NCI-H345 treated with DMSO at 0.1 percent for 48 hours (cell line): ENCODE data around the gene SLC25A2.
"Not testable (repeated sequence)": the region's sequence is repeated elsewhere in the genome, so short reads cannot be mapped to it uniquely, and the experiment has no call there.

Experiments used
- DNase-seq: peaks from one replicate; lab custom pipeline; 2025; ENCODE audit not compliant: unreplicated experiment; lab: John Stamatoyannopoulos, UW

SLC25A2 gene

GRCh38 chr5:141303756-141304155 is at the start of gene SLC25A2:
Gene SLC25A2 (minus strand): TSS chr5:141304049. CDS start chr5:141303865, 184 bp downstream.
- DNase-seq: no peak

- DNase-seq: no peak
Observed at GRCh38 chr5:141351591-141351990, 47.7 kb upstream of the SLC25A2 start.

GRCh38 chr5:141349917-141350619 is 46.2 kb upstream of the SLC25A2 start, which contains the start of gene PCDHGB1:
Gene PCDHGB1 (plus strand): TSS chr5:141350099. CDS start chr5:141350261, 162 bp downstream.
- DNase-seq: peak; percentile 76

DNA sequence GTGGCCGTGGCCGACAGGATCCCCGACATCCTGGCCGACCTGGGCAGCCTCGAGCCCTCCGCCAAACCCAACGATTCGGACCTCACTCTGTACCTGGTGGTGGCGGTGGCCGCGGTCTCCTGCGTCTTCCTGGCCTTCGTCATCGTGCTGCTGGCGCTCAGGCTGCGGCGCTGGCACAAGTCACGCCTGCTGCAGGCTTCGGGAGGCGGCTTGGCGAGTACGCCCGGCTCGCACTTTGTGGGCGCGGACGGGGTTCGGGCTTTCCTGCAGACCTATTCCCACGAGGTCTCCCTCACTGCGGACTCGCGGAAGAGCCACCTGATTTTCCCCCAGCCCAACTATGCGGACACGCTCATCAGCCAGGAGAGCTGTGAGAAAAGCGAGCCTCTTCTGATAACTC is 42.2 kb upstream of the SLC25A2 start:
- not testable (repeated sequence) for DNase-seq

DNA sequence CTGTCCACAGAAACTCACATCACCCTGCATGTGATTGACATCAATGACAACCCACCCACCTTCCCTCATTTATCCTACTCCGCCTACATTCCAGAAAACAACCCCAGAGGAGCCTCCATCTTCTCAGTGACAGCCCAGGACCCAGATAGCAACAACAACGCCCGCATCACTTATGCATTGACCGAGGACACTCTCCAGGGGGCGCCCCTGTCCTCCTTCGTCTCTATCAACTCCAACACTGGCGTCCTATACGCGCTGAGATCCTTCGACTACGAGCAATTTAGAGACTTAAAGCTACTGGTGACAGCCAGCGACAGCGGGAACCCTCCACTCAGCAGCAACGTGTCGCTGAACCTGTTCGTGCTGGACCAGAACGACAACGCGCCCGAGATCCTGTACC is 41.5 kb upstream of the SLC25A2 start:
- no peak for DNase-seq

- no peak for DNase-seq
Observed at GRCh38 chr5:141343953-141344463, 40.2 kb upstream of the SLC25A2 start.

- no peak for DNase-seq
Observed at GRCh38 chr5:141343242-141343952, 39.5 kb upstream of the SLC25A2 start, which contains the start of gene PCDHGA3. Gene PCDHGA3 (plus strand): TSS chr5:141343829. CDS start chr5:141344034, 205 bp downstream.

DNA sequence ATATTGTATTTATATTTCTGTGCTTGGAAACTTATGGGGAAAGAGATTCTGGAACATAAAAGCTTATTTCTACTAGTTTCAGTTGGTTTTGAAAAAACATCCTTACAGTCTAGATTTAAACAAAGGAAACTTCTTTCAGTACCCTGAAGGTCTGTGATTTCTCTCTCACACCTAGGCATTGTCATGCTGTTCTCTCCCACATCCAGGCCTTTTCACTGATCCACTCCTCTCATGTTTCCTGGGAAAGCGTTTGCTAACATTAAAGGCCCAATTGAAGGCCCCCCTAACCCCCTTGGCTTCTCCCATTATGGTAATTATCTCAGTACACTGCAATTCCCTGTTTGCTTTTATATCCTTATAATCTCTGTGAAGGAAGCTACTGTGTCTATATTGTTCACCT is 38.9 kb upstream of the SLC25A2 start:
- DNase-seq: no peak

DNA sequence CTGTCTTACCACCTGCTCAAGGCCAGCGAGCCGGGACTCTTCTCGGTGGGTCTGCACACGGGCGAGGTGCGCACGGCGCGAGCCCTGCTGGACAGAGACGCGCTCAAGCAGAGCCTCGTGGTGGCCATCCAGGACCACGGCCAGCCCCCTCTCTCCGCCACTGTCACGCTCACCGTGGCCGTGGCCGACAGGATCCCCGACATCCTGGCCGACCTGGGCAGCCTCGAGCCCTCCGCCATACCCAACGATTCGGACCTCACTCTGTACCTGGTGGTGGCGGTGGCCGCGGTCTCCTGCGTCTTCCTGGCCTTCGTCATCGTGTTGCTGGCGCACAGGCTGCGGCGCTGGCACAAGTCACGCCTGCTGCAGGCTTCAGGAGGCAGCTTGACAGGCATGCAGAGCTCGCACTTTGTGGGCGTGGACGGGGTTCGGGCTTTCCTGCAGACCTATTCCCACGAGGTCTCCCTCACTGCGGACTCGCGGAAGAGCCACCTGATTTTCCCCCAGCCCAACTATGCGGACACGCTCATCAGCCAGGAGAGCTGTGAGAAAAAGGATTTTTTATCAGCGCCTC is 37.0 kb upstream of the SLC25A2 start:
- not testable (repeated sequence) for DNase-seq

GRCh38 chr5:141338538-141339306 is 34.9 kb upstream of the SLC25A2 start, which contains the start of gene PCDHGA2:
Gene PCDHGA2 (plus strand): TSS chr5:141338760.
- DNase-seq: no peak

- DNase-seq: not testable (repeated sequence)
Observed at GRCh38 chr5:141332571-141332970, 28.7 kb upstream of the SLC25A2 start.

DNA sequence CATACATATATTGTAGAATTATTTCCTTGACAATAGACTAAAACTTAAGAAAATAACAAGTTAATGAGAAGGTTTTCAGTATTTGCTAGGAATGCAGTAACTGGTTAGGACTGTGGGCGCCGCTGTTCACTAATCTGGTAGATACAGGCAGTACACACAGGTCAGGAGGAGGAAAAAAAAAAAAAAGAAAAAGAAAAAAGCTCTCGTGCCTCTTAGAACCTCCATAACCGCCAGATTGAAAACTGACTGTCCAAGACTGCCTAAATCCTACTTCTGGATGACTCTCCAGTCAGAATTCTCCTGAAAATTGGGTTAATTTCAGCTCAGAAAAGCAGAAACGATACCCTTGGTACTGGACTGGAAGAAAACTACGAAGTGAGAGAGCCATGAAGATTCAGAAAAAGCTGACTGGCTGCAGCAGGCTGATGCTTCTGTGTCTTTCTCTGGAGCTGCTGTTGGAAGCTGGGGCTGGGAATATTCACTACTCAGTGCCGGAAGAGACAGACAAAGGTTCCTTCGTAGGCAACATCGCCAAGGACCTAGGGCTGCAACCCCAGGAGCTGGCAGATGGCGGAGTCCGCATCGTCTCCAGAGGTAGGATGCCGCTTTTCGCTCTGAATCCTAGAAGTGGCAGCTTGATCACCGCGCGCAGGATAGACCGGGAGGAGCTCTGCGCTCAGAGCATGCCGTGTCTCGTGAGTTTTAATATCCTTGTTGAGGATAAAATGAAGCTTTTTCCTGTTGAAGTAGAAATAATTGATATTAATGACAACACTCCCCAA is 26.6 kb upstream of the SLC25A2 start, which contains the start of gene PCDHGA1:
Gene PCDHGA1, plus strand, starts transcription at position 216 of the 782 bp plus-strand sequence.
- no peak for DNase-seq

- no peak for DNase-seq
Observed at GRCh38 chr5:141328231-141328630, 24.4 kb upstream of the SLC25A2 start.

- peak; percentile 35 for DNase-seq
Observed at GRCh38 chr5:141326088-141326854, 22.4 kb upstream of the SLC25A2 start.

DNA sequence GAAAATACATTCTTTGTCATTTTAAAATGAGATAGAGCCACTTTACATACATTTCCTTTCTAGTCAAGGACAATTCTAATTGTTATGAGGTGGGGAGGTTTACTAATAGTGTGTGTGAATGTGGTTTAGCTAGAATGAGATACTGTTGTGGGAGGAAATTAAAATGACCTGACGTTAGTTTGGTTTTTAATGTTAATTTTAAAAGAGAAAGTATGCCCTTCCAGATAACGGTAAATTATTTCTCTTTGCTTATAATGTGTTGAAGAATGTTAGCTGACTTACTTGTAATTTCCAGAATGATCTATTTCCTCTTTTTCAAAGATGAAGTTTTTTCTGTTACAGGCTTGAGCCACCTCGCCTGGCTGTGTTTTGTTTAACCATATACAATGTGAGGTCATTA is 18.4 kb upstream of the SLC25A2 start:
- no peak for DNase-seq

- peak; percentile 86 for DNase-seq
Observed at GRCh38 chr5:141320225-141321169, 16.6 kb upstream of the SLC25A2 start, which contains the start of gene TAF7. Gene TAF7 (minus strand): TSS chr5:141320784. CDS start chr5:141320044, 740 bp downstream.

DNA sequence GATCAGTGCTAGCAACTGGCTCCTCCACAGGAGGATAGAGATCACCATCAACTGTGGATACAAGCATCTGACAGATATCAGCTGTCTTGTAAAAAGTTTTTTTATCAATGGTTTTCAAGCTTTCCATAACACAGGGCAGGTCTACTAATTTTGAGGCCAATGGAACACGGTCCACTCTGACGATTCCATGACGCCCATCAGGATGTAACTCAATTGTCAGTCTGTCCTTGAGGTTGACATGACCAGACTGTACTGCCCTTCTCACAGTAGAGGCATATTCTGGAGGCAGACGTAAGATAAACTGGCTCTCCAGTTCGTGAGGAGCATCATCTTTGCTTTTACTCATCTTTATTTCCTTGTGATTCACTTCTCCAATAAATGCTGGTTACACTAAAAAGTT is 15.8 kb upstream of the SLC25A2 start:
- no peak for DNase-seq

DNA sequence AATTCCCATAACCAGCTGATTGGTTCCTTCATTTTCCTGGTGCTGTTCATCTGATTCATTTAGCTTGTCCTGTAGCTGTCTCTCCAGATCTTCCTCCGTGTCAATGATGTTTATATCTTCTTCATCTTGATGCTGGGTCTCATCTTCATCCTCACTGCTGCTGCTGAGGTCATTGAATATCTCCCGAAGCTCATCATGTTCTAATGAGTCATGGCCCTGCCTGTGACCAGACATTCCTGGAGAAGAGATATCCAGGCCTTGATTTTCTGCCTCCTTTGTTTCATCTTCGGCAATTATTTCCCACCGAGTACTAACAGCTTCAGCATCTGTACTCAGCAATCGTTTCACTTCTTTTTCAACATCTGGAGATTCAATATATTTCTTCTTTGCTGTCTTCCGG is 15.4 kb upstream of the SLC25A2 start:
- no peak for DNase-seq
